Progenitor cell of endocrine pancreas (in vitro differentiated cells): ENCODE data around the gene AVL9. TPM values are rescaled to one million over a fixed set of nuclear protein-coding genes. Genes with fewer than 3 reads are reported as not detected.
"Not testable (repeated sequence)": the region's sequence is repeated elsewhere in the genome, so short reads cannot be mapped to it uniquely, and the experiment has no call there.

ENCODE experiments used
- DNase-seq: peaks from one replicate; pipeline ENCODE4 v3.0.0; 2021; ENCODE audit warnings: low spot score; ENCODE audit not compliant: unreplicated experiment
- H3K27ac Mint-ChIP-seq: 2 replicates; pipeline ENCODE4 v1.8.0; 2021; ENCODE audit warnings: mild to moderate bottlenecking, moderate library complexity, mixed read lengths
- H3K27me3 Mint-ChIP-seq: 2 replicates; pipeline ENCODE4 v1.8.0; 2021; ENCODE audit warnings: mixed read lengths
- H3K36me3 Mint-ChIP-seq: 2 replicates; pipeline ENCODE4 v1.8.0; 2022; ENCODE audit warnings: mixed read lengths; ENCODE audit not compliant: insufficient read depth
- H3K4me1 Mint-ChIP-seq: 2 replicates; pipeline ENCODE4 v1.8.0; 2021; ENCODE audit warnings: low read depth, mixed read lengths
- H3K4me3 Mint-ChIP-seq: 2 replicates; pipeline ENCODE4 v1.8.0; 2021; ENCODE audit warnings: low read depth, mild to moderate bottlenecking, moderate library complexity, mixed read lengths
- H3K9me3 Mint-ChIP-seq: 2 replicates; pipeline ENCODE4 v1.8.0; 2021; ENCODE audit warnings: low read depth, mixed read lengths
- total RNA-seq: library from RNA; stranded (reverse); gene quantifications from 2 replicates; pipeline ENCODE4 v1.2.1, GENCODE V29; 2021

Gene AVL9
- total RNA-seq, 1 donor from 2014 or later = 50.7 TPM

- H3K27me3 Mint-ChIP-seq, H3K9me3 Mint-ChIP-seq, DNase-seq, H3K4me3 Mint-ChIP-seq, H3K27ac Mint-ChIP-seq, H3K36me3 Mint-ChIP-seq, H3K4me1 Mint-ChIP-seq: not testable (repeated sequence)
These were observed 142.3 kb downstream of the AVL9 start for GRCh38 chr7:32637611-32638010.

Other genes with a start within 250 kb of the AVL9 start
- 76.9 and 78.1 TPM in 2 replicates for gene LSM5, start 5.1 kb upstream of the AVL9 start, total RNA-seq